Effector CD8-positive, alpha-beta T cell (primary cell): Measurements from ENCODE around the gene NPHS2.
"Not testable (repeated sequence)": the region's sequence is repeated elsewhere in the genome, so short reads cannot be mapped to it uniquely, and the experiment has no call there.

ENCODE experiments used
- DNase-seq: peaks from one replicate; lab custom pipeline; 2025; lab: John Stamatoyannopoulos, UW

Gene NPHS2

GRCh38 chr1:179547021-179547535, 28.7 kb downstream of the NPHS2 start:
- no peak for DNase-seq

GRCh38 chr1:179545321-179545720, 30.4 kb downstream of the NPHS2 start:
- no peak for DNase-seq

GRCh38 chr1:179541774-179542173, 34.0 kb downstream of the NPHS2 start:
- no peak for DNase-seq

GRCh38 chr1:179530352-179530751, 45.4 kb downstream of the NPHS2 start:
- DNase-seq = no peak

GRCh38 chr1:179529482-179530195, 46.1 kb downstream of the NPHS2 start:
- DNase-seq = no peak

- DNase-seq = not testable (repeated sequence)
Observed at GRCh38 chr1:179518544-179518943, 57.2 kb downstream of the NPHS2 start.

GRCh38 chr1:179516976-179517705, 58.6 kb downstream of the NPHS2 start:
- no peak for DNase-seq

- no peak for DNase-seq
Observed at GRCh38 chr1:179510038-179510437, 65.7 kb downstream of the NPHS2 start.

- no peak for DNase-seq
Observed at GRCh38 chr1:179509384-179509783, 66.4 kb downstream of the NPHS2 start.

GRCh38 chr1:179506199-179506598, 69.5 kb downstream of the NPHS2 start:
- DNase-seq = no peak
